Cerebellar cortex (tissue), 1 donor: ENCODE data around the gene AFF1.
"Not testable (repeated sequence)": the region's sequence is repeated elsewhere in the genome, so short reads cannot be mapped to it uniquely, and the experiment has no call there.

Experiments
- DNase-seq: peaks from one replicate; pipeline ENCODE4 v3.0.0-alpha.2; 2015; ENCODE audit warnings: low spot score

The AFF1 gene

DNA sequence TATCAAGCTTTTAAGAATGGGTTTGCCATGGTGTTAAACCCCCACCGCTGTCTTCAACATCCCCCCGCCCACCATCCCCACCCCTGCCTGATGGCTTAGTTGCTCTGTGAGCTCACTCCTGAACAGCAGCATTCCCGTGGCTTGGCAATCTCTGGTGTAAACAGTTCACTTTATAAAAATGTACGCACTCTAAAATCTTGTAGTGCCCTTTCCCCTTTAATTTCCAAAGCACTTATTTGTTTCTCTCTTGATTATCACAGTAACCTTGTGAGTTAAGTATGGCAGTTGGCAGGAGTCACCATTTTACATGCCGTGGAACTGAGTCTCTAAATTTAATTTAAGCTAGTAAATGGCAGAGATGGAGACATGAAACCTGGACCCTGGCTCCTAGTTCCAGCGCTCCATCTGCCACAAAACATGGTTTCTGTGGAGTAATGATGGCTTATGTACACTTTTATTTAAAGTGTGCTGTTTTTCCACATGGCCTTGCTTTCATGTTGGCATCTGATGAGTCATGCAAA, 123.1 kb downstream of the AFF1 start:
- no peak for DNase-seq

DNA sequence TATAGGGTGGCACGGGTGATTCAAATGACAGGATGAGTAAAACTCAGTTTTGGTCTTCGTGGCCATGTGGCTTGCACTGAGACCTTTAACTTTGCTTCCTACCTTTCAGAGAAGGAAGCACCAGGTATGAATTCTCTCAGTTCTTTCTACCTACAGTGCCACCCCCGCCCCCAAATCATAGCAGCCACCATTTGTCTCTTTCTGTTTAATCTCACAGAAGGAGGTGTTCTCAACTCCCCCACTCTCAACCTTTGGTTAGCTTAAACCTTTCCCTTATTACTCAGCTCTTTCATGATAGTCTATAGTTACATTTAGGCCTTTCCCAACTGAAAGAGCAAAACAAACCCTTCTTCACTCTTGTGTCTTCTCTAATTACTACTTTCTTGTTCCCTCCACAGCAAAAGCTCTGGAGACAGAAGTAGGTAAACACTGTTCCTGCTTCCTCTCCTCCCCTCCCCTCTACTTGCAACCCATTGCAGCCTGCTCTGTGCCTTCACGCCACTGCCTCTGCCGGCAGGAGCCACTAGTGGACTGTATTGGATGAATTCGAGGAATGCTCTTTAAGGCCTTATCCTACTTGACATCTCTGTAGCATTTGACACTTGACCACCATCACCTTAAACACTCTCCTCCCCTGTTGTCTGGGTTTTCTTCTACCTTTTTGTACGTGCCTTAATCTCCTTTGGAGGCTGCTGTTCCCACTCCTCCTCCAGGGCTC, 123.7 kb downstream of the AFF1 start:
- DNase-seq: no peak

DNA sequence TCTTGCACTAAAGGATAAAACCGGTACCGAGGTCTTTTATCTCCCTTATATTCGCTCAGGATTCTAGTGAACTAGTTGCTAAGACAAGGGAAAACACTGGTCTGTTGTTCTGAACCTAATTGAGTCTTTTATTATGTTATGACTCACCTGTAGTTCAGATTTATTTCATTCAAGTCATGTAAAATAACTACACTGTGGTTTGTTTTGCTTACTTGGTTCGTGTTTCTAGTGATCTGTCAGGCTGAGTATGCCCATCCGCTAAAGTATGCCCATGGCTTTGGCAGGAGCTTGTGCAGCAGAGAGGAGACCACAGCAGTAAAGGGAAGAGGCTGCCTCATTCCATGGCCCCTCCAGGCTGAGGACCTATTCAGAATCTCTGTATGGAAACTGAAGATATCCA, 126.1 kb downstream of the AFF1 start:
- no peak for DNase-seq

DNA sequence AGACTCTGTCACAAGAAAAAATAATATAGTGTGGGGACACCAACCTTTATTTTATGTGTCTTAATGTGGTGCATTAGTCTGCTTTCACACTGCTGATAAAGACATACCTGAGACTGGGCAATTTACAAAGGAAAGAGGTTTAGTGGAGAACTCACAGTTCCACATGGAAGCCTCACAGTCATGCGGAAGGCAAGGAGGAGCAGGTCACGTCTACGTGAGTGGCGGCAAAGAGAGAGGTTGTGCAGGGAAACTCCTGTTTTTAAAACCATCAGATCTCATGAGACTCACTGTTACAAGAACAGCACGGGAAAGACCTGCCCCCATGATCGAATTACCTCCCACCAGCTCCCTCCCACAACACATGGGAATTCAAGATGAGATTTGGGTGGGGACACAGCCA, 130.2 kb downstream of the AFF1 start:
- DNase-seq: no peak

DNA sequence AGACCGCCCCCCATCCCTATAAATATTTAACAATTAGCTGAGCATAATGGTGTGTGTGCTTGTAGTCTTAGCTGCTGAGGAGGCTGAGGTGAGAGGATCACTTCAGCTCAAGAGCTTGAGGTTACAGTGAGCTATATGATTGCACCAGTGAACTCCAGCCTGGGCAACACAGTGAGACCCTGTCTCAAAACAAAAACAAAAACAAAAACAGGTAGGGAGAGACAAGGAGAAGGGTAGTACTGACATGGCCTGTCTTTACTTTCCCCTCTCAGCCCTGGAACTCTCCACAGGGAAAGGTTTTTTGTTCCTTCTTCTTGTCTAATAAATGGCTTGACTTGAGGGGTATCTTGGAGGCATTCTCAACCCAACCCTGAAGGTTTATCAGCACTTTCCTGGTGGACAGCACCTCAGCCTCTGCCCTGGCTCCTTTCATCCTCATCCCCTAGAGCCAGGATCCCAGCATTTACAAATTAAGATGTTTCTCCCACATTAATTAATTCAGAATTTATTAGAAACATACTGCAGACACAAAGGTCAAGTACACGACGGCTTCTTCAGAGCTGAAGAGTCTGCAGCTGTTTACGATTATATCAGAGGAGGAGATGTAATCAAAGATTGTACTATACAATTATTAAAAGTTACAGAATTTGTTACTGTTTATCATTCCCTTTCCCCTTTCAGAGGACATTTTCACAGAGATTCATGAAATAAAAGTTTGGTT, 131.8 kb downstream of the AFF1 start:
- DNase-seq: no peak

DNA sequence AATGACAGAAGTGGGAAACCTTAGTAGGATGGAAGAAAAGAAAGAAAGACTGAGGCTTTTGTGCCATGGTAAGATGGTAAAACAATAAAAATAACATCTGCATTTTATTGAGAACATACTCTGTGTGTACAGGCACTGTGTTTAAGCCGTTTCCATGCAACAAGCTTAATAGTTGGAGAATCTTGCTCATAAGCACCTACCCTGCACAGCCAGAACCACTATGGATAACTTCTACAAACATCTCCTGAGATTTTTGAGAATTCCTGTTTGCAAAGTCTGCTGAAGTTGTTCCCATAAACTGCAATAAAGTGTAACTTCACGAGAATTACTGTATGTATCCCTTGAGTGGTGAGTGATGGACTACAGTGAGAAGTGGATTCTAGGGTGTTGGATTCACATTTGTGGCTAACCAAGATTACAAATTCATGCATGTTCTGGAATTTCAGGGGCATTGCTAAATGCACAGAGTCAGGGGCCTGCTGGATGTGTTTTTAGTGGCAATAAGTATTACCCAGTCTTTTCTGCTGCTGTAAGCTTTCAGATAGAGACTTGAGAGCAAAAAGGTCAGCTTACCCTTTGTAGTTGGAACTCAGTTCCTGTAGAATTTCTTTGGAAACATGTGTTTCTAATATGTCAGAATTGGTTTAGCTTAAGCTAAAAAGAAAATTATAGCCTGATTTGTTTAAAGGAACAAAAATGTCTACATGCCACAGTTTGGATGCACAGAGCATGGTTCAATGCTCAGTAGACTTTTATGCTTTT, 132.5 kb downstream of the AFF1 start:
- DNase-seq: no peak

DNA sequence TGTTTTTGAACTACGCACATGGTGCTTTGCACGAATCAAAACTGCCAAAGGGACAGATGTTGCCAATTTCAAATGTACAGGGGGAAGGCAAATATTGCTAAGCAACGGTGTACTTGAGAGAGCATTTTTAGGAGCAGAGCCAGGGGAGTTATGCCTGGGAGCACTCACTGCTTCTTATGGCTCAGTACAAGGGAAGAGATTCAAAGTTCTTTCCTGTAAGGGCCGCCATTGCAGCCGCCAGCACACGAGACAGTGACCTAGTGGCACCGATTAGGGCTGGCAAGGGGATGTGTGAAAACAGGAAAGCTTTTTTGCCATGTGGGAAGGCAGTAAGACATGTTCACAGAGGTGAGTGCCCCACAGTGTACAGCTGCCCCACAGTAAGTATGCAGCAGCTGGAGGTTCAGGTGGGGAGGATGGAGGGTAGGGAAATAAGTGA, 133.8 kb downstream of the AFF1 start:
- no peak for DNase-seq

DNA sequence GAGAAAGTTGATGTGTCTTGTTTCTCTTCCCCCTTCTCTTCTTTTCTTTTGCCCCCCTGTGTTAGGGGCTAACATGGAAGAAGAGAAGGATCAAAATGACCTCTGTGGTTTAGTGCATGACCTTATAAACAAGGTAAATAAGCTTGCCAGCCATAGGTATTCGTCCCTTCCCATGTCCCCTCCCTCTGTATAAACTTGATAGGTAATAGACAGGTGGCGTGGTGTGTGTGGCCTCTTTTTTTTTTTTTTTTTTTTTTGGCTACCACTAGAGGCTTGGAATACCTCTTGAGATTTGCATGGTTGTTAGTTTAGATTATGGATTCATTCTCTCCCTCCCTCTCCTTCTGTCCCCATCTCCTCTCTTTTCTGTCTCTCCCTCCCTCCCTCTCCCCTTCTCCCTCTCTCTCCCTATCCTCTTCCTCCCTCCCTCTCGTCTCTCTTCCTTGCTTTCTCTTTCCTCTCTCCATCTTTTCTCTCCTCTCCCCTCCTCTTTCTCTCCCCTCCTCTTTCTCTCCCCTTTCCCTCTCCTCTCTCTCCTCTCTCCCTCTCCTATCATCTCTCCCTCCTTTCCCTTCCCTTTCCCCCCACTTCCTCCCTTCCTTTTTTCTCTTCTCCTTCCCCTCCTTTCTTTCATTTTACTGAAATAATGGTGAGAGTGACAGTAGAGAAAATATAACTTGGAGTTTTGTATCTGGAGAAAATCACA, 134.4 kb downstream of the AFF1 start:
- DNase-seq: no peak

DNA sequence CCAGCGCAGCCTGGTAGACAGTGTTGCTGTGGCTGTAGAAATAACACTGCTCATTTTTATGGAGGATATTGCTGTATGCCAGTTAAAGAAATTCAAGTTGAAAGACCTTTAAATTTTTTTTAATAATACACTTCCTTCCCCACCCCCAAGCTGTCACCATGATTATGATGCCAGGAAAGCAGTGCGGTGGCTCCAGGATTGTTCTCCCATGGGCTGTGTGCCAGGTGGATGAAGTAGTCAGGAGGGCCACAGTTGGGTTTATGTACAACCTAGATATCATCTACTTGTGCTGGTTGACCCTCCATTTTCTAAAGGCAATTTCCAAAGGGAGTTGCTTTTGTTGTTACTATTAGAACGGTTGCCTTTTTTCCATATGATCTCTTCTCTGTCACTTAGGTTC, 136.6 kb downstream of the AFF1 start:
- DNase-seq: no peak

DNA sequence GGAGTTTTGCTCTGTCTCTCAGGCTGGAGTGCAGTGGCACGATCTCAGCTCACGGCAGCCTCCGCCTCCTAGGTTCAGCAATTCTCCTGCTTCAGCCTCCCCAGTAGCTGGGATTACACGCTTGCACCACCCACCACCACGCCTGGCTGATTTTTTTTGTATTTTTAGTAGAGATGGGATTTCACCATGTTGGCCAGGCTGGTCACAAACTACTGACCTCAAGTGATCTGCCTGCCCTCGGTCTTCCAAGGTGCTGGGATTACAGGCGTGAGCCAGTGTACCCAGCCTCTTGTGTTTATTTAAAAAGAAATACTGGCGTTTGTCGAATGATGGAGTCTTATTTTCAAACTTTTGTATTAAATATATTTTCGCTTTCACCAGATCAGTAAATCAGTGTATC, 137.7 kb downstream of the AFF1 start:
- not testable (repeated sequence) for DNase-seq

DNA sequence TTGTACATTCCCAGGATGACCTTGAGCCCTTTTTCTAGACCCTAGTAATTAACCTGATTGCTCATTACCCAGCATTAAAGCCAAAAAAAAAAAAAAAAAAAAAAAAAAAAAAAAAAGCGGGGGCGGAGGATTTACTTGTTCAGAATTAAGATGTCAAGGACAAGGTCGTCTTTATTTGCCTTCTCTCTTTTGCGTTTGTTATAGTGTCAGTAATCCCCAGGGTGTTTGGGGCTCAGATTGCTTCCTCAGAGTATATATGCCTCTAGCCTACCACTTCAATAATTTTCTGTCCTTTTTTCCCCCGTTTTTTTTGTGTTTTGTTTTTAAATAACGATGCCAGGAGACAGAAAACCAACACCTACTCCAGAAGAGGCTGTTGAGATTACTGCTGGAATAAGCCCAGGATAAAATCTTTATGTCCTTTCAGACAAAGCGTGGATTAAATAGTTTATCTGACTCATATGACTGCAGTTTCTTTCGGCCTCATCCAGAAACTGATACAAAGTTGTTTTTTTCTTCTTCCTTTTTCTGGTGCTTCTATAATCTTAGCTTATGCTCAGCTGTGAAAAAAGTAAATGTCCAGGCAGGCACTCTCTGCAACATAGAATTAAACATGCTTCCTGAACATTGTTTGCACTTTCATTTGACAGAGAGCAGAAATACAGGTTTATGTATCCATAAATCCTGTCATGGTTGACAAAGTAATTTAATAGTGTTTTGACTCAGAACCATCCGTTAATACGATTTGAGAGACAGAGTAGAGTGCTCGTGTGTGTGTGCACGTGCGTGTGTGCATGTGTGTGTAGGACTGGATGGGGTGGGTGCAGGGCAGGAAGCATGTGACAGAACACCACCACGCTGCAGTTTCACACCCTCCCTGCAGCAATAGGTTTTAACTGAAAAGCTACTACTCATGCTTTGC, 138.6 kb downstream of the AFF1 start:
- DNase-seq: no peak

DNA sequence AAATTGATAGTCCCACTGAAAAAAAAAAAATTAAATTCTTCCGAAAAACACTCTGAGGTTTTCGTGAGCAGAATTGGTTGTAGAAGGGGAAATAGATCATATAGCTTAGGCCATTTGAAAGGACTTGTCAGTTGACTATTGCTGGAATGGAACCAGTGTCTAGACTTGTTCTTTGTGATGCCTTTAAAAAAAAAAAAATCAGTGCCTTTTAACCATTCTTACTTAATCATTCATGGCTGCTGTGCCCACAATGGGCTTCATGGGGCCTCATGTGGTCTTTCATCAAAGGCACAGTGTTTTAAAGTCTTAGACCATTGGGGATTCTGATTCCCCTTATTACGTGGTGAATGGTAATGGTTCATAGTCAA, 139.3 kb downstream of the AFF1 start:
- DNase-seq: no peak

DNA sequence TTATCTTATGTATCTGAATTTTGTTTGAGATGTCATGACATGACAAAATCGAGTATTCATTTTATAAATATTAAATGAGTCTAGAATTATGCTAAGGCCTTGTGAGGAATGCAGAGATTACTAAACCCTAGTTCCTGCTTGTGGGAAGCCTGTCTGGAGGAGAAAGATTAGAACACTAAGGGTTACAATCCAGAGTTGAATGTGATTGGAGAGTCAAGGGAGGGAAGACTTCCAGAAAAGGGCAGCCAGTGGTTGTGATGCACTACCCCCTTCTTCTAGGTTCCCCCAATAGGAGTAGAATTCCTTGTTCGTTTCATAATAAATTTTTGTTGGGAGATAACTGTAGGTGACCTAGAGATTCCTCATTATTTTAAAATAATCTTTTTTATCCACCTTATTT, 141.1 kb downstream of the AFF1 start:
- no peak for DNase-seq

DNA sequence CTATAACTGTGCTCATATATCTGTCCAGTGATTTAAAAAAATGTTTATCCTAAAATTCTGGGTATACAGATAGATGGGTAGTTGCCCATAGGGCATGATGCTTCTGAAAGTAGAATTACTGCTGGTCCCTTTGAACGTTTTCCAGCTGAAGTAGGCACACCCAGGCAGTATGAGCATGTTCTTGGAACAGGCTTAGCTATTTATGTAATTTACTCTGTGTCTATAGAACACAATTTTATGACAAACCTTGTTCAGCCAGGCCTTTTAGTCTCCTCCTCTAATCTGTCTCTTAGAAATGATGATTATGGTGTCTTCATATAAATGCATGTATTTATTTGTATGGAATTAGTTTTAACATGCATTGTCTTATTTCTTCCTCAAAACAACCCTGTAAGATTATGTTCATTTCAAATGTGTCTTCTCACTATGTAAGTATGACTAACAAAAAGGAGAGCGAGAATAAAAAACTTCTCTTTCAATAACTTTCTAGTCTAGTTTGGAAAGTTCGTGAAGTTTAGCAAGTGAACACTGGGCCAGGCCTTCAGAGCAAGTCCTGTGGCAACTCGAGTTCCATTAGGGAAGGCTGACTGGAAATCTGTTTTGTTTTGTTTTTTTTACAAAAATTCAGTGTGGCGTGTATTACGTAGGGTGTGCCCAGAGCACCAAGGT, 142.0 kb downstream of the AFF1 start:
- no peak for DNase-seq

DNA sequence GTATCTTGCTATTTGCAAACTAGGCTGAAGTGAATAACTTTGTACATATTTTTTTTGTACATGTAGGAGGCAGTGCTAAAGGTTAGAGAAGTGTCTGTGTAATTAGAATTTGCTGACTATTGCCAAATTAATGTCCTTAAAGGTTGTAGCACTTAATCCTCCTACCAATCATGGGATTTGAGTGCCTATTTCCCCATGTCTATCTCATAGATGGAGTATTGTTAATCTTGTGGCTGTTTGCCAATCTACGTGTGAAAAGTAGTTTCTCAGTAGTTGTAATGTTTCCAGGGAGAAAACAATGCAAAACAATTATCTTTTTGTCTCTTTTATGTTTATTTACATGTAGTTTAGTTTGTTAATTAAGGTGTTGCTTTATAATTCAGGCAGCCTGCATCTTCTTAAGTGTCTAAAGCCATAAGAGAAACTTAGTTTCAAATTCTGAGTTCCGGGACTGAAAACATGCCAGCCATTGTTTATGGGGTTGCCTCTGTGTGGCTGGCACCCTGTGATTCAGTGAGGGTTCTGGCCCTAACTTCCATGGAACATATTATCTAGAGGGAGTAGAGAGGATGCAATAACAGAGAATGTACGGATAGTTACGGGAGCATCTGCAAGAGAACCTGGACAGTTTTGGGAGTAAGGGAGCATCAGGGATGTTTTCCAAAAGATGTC, 143.2 kb downstream of the AFF1 start:
- DNase-seq: no peak

DNA sequence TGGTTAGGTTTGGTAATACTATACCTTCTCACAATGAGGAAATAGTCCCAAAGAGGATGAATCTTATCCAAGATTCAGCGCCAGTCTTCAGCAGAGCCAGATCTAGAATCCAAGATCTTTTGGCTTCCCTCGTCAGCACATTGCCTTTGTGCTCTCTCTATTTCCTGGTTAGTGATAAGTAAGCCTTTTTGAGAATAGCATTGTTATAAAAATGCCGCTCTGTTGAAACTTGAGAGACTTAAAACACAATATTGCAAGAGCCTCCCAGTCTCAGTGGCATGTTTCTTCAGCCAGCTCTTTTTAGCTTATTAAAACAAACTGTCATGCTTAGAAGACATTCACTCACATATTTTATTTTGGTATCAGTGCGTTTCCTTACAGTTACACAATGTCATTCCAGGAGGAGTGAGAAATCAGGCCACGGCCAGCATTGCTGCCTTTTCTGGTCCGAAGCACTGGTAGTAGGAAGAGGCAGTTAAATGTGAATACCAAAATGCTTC, 144.2 kb downstream of the AFF1 start:
- DNase-seq: peak; percentile 74

DNA sequence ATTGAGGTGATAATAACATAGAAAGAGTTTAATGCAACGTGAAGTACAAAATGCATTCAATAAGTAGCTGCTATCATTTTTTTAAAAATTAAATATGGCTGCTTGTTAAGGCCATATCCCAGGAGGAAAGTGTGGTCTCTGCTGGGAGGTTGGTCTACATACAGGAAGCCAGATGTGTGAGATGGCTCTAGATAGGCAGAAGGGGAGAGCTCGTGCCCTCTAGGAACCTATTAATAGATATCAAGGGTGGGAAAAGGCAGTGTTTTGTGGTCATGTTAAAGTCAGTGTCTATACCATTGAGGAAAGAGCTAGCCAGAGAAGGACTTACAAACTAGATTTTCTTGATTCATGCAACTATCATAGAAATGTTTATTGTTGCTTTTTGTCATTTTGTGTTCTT, 145.2 kb downstream of the AFF1 start:
- no peak for DNase-seq

DNA sequence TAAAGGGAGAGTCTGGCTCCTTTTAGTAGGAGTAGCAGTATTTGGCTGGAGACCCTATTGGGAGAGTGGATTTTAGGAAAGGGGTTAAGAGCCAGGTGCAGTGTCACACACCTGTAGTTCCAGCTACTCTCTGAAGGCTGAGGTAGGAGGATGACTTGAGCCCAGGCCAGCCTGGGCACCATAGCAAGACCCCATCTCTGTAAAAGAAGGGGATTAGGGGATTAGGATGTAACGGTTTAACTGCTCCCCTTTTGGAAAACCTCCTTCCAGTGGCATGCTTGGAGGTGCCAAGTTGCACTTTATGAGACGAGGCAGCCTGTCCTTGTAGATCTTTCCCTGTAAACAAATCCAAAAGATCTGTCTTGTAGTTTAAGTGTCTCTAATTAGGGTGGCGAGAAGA, 145.7 kb downstream of the AFF1 start:
- DNase-seq: no peak

DNA sequence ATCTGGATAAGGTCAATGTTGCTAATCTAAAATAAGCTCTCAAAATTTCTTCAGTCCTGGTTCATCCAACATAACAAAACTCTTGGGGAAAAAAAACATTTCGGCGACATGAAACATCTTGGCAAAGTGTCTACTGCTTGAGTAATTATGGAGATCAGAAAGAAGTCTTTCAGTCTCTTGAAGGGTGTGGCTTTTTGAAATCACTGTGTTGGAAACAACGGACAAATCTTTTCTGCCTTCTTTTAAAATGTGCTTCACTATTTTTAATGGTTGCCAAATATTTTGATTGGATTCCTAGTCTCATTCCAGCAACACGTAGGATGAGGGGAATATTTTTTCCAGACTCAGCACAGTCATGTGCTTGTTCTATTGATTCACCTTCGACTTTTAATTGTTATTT, 147.0 kb downstream of the AFF1 start:
- DNase-seq: no peak

DNA sequence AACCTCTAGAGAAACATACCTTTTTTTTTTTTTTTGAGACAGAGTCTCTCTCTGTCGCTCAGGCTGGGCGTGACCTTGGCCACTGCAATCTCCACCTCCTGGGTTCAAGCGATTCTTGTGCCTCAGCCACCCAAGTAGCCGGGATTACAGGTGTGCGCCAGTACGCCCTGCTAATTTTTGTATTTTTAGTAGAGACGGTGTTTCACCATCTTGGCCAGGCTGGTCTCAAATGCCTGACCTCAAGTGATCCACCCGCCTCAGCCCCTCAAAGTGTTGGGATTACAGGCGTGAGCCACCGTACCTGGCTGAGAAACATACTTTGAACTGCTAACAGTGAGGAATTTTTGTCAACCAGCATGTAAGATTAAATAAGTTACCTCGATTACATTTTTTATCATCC, 150.9 kb downstream of the AFF1 start:
- DNase-seq: not testable (repeated sequence)
